Stimulated activated CD8-positive, alpha-beta memory T cell treated with anti-CD3 and anti-CD28 coated beads, Interleukin-15, amount 100 ng/mL, for 24 hours (primary cell): Measurements from ENCODE around the gene ATF5.

ENCODE experiments used
- DNase-seq: peaks from one replicate; pipeline ENCODE4 v3.0.0-alpha.2; 2020; ENCODE audit warnings: low read depth

ATF5 gene, protein sequence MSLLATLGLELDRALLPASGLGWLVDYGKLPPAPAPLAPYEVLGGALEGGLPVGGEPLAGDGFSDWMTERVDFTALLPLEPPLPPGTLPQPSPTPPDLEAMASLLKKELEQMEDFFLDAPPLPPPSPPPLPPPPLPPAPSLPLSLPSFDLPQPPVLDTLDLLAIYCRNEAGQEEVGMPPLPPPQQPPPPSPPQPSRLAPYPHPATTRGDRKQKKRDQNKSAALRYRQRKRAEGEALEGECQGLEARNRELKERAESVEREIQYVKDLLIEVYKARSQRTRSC

DNA sequence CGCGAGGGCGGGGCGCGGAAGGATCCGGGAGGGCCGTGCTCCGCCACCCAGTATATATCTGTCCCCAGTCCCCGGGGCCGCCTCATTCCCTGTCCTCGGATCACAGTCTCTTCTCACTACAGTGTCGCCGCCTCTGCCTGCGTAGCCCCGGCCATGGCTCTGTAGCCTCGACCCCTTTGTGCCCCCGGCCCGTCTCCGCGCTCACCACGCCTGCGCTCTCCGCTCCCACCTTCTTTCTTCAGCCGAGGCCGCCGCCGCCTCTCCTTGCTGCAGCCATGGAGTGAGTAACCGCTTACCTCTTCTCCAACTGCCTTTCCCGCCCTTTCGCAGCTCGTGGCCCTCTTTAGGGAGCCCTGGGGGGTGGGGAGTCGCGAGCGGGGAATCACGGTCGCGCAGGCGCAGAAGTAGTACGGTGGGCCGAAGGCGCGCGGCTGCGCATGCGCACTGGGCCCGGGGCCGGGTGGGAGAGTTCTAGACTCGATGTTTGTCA is at the start of gene ATF5, which contains the start of gene NUP62:
Gene ATF5, plus strand, starts transcription at position 85 of the 490 bp plus-strand sequence. CDS start 1,646 bp downstream, outside the sequence.
Gene NUP62, minus strand, starts transcription at position 384 of the 490 bp plus-strand sequence. CDS start 19,697 bp downstream, outside the sequence.
- DNase-seq, result peak; percentile 96

DNA sequence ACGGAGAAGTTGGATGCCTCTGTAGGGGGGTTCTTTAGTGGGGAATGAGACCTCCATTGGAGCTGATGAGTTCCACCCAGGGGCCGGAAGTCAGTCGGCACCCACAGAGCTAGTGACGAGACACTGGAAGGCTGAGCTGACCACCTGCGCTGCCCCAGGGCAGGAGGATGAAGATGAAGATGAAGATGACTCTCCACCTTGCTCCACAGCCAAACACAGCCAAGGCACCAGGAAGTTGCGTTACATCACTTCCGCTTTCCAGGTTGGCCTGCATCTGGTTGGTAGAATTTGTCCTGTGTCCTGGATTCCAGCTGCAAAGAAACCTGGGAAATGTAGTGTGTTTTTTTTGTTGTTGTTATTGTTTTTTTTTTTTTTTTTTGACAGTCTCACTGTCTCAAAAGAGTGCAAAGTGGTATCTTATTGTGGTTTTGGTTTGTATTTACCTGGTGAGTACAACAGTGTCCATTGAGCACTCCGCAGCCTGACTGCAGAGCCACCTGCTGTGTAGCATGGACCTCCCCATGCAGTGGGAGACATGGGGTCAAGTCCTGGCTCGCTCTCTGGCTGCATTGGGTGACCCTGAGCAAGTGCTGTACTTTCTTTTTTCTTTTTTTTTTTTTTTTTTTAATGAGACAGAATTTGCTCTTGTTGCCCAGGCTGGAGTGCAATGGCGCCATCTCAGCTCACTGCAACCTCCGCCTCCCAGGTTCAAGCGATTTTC is 49.6 kb upstream of the ATF5 start:
- no peak for DNase-seq

DNA sequence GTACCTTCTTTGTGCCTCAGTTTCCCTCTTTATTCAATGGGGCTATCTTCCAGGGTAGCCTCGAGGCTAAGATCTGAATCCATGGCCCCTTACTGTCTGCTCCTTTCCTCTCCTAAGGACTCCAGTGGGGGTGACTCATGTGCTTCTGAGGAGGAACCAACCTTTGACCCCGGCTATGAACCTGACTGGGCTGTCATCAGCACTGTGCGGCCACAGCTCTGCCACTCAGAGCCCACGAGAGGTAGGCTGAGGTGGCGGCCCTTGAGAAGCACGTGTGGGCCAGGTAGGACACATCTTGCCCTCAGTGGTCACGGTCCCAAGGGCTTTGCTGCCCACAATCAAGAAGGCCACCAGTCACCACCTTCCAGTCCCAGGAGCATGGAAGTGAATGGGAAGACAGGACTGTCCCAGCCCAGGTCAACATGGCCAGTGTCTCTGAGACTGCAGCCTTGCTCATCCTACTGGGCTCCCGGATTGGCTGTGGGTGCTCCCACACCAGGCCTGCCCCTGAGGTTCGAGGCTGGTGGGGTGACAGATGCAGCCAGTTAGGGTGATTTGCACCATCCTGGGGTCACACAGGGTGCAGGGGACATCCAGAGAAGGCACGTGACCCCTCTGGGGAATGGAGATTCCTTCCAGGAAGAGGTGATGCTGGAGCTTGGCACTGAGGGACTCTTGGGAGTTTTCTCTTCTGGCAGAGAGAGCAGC is 48.7 kb upstream of the ATF5 start:
- DNase-seq, result no peak

DNA sequence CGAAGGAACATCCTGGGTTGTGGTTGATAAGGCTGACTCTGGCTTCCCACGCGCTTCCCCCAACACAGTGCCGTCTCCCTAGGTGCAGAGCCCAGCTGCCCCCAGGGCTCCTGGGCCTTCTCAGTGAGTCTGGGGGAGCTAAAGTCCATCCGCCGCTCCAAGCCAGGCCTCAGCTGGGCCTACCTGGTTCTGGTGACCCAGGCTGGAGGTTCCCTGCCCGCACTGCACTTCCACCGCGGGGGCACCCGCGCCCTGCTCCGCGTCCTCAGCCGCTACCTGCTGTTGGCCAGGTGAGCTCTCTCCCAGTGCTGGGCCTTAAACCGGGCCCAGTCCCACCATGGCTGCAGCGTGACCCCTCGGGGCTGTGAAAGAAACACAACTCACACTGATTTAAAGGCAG is 47.8 kb upstream of the ATF5 start:
- DNase-seq, result no peak

DNA sequence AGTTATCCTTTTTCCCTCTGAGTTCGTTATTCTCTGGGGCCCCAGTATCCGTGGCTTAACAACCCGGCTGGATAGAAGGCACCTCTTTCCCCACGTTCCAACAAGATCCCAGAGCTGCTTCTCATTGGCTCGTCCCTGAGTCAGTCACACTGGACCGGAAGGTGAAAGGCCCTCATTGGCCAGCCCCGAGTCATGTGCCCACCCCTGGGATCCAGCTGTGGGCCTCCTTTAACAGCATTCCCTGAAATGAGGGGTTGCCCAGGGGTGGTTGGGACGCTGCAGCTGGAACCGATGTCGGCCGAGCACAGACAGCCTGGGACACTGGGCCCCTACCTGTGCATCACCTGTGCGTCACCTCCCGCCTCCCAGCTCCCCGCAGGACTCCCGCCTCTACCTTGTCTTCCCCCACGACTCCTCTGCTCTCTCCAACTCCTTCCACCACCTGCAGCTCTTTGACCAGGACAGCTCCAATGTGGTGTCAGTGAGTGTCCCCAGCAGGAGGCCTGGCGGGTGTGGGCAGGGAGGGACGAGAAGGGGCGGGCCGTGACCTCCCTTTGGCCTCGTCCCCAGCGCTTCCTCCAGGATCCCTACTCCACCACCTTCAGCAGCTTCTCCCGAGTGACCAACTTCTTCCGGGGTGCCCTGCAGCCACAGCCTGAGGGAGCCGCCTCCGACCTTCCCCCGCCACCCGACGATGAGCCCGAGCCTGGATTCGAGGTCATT is 47.2 kb upstream of the ATF5 start:
- no peak for DNase-seq

DNA sequence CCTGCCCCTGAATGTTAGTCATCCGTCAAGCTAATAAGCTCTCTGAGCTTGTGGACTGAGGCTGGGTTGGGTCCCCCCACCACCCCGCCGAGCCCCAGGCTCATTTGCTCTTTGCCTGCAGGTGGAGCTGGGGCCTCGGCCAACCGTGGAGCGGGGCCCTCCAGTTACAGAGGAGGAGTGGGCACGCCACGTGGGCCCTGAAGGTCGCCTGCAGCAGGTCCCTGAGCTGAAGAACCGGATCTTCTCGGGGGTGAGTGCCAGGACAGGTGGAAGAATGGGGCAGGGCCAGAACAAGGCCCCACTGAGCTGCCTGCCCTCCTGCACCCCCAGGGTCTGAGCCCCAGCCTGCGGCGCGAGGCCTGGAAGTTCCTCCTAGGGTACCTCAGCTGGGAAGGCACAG is 46.4 kb upstream of the ATF5 start:
- DNase-seq, result no peak

DNA sequence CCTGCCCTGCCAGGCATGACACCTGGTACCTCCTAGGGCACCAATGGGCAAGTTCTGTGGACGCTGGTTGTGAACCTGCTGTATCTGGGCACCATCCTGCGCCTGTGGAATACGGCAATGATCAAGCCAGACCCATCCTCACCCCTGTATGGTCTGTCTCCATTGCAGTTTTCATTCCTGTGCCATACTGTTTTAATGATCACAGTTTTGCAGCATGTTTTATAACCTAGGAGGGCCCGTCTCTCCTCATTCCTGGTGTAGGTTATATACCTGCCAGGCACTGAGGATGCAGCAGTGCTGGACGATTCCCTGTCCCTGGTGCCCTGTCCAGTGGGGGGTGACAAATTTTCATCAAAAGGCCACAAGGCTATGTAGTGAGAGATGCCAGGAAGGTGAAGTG is 45.9 kb upstream of the ATF5 start:
- DNase-seq, result no peak

DNA sequence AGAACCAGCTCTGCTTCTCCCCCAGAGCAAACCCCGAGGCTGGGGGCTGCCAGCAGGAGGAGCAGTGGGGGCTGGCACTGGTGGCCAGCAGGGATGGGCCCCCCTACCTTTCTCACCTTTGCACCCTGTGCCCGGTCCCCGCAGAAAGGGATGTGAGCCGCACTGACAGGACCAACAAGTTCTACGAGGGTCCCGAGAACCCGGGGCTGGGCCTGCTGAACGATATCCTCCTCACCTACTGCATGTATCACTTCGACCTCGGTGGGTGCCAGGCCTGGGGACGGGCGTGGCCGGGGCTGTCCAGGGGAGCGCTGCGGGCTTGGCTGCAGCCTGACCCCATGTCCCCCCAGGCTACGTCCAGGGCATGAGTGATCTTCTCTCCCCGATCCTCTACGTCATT is 44.9 kb upstream of the ATF5 start:
- no peak for DNase-seq

DNA sequence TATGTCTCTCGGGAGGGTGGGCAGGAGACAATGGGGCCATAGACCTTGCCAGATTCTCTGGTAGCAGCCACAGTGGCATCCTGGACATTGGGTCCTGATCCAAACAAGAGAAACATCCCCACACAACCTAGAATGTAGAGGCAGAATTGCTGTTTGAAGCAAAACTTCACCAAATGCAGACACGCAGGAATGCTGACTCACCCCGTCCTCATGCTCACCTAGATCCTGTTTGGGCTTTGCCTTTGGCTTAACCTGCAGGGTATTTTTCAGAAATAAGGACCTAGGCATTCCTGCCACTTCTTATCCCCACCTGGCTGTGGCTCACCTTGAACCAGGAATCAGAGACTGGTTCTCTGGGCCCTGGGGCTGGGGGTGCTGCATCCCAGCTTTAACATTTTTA is 44.2 kb upstream of the ATF5 start:
- DNase-seq, result no peak

DNA sequence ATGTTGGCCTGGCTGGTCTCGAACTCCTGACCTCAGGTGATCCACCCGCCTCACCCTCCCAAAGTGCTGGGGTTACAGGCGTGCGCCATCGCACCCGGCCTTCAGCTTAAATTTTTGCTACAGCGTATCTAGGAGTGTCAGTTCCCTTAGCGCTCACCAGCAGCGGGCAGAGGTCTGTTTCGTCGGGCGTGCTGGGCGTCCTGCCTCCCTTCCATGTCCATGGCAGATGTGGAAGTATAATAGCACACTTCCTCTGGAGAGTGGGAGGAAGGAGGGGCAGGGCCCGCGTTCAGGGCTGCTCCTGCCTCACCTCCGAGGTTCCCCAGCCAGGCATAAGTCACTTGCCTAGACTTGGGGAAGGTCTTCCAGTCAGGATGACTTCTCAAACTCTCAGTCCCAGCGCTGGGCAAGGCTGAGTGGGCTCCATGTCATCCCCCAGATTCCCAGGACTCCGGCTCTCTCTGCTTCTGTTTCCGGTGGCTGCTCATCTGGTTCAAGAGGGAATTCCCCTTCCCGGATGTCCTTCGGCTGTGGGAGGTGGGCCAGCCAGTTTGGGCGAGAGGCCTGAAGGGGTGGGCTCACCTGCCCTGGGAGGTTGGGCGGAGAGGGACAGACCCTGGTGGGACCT is 41.9 kb upstream of the ATF5 start:
- DNase-seq, result no peak

DNA sequence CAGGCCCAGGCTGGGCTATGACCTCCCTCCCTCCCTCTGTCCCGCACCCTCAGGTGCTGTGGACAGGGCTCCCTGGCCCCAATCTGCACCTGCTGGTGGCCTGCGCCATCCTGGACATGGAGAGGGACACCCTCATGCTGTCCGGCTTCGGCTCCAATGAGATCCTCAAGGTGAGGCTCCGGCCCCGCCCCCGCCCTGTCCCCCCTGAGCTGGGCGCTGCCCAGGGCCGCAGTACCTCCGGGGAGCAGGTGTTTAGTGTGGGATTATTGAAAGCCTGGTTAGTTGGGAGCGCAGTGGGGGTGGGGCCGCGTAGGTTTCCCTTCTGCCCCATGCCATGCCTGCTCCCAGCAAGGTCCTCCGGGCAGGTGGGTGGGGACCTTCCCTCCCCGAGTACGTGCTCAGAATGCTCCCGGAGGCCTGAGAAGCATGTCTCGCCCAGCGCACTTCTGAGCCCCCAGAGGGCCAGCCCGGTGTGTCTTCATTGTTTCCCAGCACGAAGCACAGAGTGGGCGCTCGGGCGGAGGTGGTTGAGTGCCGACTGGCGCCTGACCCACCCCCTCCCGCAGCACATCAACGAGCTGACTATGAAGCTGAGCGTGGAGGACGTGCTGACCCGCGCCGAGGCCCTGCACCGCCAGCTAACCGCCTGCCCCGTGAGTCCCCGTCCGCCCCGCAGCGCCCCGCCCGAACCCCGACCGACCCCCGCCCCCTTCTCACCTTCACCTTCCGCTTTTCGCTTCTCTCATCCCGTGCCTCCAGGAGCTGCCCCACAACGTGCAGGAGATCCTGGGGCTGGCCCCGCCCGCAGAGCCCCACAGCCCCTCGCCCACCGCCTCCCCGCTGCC is 41.1 kb upstream of the ATF5 start:
- no peak for DNase-seq

DNA sequence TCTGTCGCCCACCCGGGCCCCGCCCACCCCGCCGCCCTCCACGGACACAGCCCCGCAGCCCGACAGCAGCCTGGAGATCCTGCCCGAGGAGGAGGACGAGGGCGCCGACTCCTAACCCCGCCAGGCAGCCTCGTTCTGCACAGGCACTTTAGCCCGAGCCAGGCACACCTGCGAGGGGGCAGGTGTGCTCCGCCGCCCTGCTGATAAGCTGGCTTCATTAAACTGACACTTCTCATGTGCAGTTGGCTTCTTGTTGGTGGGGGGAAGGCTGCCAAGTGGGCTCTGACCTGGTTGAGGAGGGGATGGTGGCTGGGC is 40.5 kb upstream of the ATF5 start:
- no peak for DNase-seq

DNA sequence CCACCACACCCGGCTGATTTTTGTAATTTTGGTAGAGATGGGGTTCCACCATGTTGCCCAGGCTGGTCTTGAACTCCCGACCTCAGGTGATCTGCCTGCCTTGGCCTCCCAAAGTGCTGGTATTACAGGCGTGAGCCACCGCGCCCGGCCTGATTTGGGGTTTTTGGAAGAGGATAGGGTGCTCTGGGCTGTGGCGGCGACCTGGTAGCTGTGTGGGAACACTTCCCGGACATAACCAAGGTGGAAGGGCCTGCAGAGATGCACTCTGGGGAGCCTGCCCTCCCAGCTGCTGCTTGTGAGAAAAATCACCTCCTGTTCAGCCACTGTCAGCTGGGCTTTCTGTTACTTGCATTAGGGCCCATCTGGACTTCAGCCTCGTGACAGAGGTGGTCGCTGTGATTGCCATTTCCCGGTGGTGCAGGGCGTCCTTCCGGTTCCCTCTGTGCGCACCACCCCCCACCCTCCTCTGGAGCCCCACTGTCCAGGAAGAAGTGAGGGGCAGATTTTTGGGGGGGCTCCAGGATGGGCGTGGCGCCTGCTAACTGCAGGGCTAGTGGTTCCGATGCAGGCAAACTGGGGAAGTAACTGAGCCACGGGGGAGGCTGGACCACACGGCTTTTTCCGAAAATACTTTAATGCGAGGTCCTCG is 39.8 kb upstream of the ATF5 start:
- no peak for DNase-seq

DNA sequence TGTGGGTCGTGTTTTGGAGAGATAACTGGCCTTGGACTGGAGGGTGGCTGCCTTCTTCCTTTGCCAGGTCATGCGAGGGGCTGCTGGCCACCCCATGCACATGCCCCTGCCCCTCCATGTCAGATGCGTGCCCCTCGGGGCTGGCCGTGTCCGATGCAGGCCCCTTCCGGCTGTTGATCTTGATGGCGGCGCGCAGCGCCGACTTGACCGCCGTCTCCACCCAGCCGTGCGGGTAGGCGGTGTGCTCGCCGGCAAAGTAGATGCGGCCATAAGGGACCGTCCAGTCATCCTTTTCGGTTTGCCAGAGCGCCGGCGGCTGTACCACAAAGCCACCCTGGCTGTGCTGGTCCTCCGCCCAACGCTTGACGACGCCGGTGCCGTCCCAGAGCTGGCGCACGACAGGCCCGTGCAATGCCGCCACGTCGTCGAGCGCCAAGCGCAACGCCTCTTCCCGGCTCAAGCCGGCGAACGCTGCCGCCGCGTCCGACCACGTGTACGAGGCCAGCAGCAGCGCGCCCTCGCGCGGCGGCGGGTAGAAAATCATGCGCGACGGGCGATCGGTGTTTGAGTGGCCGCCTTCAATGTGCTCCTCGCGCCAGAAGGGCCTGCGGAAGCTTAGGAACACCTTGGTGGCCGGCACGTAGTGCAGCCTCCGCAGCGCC is 39.2 kb upstream of the ATF5 start:
- peak; percentile 50 for DNase-seq

DNA sequence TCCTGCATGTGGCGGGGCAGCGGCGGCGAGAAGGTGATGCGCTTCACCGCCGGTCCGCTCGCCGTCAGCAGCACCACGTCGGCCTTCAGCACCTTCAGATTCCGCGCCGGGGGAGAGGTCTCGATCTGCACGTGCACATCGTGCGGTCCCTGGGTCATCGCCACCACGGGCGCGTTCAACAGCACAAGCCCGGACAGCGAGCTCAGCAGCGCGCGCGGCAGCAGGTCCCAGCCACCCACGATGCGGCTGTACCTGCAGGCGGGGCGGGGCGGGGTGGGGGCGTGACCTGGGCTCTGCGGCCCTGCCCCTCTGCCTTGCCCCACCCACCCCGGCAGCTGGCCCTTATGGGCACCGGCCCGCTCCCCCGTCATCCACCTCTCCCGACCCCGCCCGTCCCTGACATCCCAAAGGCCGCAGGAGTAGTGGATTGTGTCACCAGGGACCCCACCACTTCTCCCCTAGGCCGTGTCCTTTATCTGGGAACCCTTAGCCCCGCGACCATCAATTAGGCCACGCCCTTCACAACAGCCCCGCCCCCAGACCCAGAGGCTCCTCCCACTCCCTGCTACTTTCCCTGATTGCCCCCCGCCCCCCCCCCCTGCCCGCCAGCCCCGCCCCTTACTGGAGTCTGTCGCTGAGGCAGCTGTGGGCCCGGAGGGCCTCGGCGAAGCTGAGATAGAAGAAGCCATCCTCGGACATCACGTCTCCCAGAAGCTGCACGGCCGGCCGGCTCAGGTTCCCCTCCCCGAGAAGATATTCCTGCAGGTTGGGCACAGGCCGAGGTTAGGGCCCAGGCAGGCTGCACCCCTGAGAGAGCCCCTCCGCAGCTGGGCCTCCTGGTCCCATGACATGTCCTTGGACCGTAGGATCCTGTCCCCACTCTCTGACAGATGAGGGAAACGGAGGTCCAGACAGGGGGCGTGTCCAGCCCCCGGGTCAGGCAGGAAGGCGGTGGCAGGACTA is 38.4 kb upstream of the ATF5 start:
- DNase-seq, result peak; percentile 42

DNA sequence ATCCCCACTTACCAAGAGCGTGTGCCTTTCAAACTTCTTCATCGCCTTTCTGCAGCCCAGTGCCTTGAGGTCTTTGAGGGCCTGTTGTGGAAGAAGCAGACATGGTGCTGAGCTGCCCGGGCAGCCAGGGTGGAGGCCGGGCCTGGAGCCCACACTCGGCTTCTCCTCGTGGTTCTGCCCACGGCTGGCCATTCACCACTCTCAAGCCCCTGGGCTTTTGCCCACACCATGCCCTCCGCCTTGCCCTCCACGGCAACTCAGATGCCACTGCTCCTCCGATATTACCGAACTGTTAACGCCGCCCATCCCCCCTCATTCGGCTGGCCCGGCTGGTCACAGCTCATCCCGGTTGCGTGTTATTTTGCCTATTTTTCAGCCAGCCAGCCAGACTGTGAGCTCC is 37.6 kb upstream of the ATF5 start:
- DNase-seq, result no peak

DNA sequence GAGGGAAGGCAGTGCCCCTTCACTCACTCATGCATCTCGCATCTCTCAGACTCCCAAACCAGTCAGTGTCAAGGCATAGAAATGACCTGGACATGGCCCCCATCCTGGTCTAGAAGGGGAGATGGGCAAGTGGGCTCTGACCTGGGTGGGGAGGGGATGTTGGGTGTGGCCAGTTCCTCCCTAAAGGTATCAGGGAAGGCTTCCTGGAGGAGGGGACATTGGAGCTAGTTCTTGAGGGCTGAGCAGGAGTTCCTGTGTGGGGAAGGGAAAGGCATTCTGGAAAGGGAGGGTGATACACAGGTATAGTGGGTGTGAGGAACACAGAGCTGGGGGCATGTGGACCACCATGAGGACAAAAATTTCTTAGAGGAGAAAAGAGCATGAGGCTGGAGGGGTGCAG is 36.3 kb upstream of the ATF5 start:
- DNase-seq, result no peak

DNA sequence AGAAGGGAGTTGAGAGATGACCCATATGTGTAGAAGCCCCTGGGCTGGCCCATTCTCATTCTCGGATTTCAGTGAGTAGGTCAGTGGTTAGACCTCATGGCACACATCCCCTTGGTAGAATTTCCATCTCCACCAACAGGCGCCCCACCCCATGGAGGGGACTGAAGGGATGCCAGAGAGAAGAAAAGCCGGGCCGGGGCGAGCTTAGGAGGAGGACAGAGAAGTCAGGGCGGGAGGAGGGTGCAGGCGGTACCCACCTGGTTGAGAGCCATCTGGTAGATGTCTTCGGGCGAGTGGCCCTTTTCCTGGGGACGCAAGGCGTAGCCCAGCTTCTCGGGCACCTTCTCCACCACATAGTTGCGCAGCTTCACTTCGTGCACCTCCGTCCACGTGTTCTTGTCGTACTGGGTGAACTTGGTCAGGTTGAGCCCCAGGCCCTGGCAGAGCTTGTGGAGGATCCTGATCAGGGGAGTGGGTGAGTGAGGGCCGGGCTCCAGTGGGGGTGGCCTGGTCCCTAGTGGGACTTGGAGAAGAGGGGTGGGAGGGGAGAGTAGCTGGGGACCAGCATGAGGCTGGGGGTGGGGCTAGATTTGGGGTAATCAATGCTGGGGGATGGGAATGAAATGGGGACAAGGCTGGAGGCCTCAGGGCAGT is 34.9 kb upstream of the ATF5 start:
- DNase-seq, result no peak
